Non-pigmented ciliary epithelial cell (primary cell): ENCODE results near the gene B4GALT5.
"Not testable (repeated sequence)": the region's sequence is repeated elsewhere in the genome, so short reads cannot be mapped to it uniquely, and the experiment has no call there.

Source experiments
- DNase-seq: peaks from one replicate; pipeline ENCODE4 v3.0.0-alpha.2; 2010; ENCODE audit warnings: low read depth

The B4GALT5 gene

GRCh38 chr20:49713753-49714712 lies at the start of gene B4GALT5:
Gene B4GALT5 (minus strand): TSS chr20:49713878. CDS start chr20:49713690, 188 bp downstream.
- DNase-seq: no peak

- DNase-seq: no peak
Observed at GRCh38 chr20:49762940-49763766, 49.5 kb upstream of the B4GALT5 start.

- DNase-seq: not testable (repeated sequence)
Observed at GRCh38 chr20:49761888-49762287, 48.2 kb upstream of the B4GALT5 start.

GRCh38 chr20:49759266-49759950 lies 45.7 kb upstream of the B4GALT5 start:
- DNase-seq: no peak

DNA sequence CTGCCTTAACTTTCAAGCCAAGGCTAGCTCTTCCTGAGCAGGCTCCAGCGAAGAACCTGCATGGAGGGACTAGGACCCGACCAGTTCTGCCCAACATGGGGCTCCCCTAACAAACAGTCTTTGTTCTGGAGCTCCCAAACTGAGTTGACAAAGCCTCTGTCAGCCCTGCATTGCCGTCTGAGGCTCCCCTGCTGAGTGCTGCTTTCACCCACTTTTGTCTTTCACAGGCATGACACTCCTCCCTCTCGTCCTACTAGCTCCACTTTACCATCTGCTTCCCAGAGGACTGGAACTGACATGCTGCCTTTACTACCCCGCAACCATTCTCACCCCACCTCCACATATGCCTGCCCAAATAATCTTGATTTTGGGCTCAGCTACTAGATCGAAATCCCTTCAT lies 45.1 kb upstream of the B4GALT5 start:
- DNase-seq: no peak

DNA sequence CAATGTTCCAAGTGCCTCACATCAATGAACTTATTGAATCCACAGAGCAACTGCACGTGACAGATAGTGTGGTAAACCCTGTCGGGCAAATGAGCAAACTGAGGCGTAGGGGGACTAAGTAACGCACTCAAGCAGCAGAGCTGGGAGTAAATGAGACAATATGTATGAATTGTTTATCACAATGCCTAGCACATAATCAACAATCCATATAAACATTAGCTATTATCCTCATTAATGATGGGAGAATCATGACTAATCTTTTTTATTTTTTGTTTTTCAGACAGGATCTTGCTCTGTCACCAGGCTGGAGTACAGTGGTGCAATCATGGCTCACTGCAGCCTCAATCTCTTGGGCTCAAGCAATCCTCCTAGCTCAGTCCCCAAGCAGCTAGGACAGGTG lies 43.9 kb upstream of the B4GALT5 start:
- DNase-seq: no peak

- DNase-seq: no peak
Observed at GRCh38 chr20:49756241-49756640, 42.6 kb upstream of the B4GALT5 start.

DNA sequence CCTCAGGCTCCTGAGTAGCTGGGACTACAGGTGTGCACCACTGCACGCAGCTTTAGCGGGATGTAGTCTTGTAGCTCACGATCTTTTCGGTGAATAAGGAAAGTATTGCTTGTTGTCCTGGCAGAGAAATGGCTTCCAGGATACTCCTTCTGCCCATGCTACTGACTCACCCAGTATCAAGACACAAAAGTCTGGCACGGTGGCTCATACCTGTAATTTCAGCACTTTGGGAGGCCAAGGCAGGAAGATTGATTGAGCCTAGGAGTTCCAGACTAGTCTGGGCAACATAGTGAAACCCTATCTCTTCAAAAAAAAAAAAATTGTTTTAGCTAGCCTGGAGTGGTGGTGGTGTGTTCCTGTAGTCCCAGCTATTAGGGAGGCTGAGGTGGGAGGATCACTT lies 40.9 kb upstream of the B4GALT5 start:
- DNase-seq: no peak

DNA sequence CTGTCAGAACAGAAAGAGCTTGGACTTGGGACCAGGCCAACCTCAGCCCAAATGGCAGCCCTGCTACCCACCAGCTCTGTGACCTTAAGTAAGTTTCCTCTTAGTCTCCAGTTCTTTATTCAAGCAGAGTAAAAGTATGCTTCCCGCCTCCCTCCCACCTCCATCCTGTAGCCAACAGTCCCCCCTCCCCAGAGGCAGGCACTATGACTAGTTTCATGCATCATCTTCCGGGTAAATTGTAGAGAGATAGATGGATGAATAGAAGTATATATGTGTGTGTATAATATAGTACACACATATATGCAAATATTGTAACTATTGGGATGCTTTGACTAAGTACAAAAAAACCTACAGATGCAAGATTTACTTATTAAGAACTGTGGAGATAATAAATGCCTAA lies 39.5 kb upstream of the B4GALT5 start:
- DNase-seq: no peak

DNA sequence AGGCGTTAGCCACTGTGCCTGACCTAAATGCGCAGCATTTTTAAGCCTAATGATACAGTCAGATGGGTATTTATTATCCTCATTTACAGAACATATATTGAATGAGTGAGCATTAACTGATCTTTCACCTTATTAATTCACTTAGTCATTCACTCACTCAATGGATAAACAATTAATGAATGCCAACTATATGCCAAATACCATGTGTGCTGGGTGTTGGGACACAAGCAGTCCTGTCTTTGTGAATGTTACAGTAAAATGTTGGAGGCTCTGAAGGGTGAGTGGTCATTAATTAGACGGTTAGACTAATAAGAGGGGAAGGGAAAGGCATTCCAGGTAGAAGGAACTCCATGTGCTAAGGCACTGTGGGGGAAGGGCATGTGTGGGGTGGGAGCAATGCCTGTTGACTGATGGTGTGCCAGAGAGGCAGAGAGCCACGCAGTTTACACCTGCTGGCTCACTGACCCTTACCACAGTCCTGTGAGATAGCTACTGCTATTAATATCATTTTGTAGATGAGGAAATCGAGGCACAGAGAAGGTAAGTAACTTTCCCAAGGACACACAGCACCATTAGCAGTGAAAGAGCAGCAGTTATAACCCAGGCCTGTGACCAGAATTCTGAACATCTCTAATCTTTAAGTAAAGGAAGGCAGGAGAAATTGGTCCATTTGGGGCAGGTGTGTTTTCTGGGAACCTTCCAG lies 38.7 kb upstream of the B4GALT5 start:
- no peak for DNase-seq

- no peak for DNase-seq
Observed at GRCh38 chr20:49751397-49751736, 37.7 kb upstream of the B4GALT5 start.

DNA sequence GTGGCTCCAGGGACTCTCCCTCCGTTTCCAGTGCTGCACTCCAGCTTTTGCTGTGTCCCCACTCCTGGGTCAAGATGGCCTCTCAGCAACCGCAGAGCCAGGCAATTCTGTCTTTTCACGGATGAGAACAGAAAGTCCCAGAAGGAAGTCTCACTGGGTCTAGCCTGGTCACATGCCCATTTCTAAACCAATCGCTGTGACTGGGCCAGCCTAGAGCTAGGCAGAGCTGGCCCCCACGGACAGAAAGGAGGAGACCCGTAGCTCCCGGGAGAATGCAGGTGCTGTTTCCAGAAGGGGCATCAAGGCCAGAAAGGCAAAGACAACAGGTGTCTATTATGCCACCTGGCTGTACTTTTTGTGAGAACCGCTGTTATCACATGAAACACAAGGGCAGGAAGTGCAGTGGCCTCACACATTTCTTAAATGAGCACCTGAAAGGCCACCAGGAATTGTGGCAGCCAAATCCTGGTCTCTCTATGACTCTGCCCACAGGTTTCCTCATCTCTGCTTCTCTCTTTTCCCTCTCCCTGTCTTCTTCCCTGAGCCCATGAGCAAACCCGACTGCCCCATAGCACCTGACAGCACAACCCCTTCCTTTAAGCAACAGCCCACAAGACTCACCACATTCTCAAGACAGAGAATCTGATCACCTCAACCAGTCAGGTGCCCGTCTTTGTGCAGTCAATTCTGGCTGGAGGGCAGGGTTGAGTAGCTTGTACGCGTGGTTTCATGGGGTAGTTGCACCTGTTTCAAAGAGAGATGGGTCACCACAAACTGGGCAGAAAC lies 37.1 kb upstream of the B4GALT5 start:
- no peak for DNase-seq

DNA sequence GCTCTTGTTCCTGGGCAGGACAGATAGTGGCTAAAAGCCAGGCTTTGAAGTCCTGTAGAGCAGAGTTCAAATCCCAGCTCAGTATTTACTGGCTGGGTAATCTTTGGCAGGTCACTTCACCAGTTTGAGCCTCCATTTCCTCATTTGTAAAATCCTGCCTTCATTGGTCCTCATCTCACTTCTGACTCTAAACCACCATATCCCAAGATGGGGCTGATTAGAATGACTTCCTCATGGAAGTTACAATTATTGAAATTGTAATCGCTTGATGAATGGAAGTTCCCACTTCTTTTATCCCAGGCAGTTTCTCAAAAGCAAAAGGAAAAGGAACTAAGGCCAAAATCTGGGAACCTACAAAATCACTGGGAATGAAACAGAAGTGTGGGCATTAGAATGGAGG lies 35.9 kb upstream of the B4GALT5 start:
- no peak for DNase-seq

DNA sequence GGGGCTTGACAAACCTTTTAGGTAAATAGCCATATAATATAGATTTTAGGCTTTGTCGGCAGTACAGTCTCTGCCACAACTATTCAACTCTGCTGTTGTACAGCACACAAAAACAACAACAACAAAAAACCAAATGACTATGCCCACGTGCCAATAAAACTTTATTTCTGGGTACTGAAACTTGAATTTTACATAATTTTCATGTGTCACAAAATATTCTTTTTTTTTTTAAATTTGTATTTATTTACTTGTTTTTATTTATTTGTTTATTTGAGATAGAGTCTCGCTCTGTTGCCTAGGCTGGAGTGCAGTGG lies 34.8 kb upstream of the B4GALT5 start:
- DNase-seq: no peak

- no peak for DNase-seq
Observed at GRCh38 chr20:49747707-49748524, 34.2 kb upstream of the B4GALT5 start.

DNA sequence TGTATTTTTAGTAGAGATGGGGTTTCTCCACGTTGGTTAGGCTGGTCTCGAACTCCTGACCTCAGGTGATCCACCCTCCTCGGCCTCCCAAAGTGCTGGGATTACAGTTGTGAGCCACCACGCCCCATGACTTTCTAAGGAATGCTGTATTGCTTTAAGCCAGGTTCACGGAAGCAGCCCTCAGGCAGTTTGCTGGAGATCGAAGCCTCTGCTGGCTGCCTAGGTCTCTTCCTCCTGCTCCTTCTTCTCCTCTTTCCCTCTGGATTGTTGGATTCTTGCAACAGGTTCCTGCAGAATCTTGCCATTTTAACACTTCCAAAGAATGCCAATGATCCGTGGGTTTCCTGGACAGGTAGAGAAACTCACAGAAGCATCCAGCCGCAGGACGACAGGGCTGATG lies 29.3 kb upstream of the B4GALT5 start:
- no peak for DNase-seq

GRCh38 chr20:49741977-49742376 lies 28.3 kb upstream of the B4GALT5 start:
- no peak for DNase-seq

DNA sequence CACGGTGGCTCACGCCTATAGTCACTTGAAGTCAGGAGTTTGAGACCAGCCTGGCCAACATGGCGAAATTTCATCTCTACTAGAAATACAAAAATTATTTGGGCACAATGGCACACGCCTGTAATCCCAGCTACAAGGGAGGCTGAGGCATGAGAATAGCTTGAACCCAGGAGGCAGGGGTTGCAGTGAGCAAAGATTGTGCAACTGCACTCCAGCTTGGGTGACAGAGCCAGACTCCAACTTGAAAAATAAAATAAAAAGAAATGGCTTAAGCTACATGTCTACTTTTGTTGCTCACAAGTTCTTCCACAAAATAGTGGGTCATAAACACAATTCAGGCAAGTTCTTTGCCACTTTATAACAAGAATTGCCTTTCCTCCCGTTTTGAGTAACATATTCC lies 27.1 kb upstream of the B4GALT5 start:
- DNase-seq: no peak

- DNase-seq: no peak
Observed at GRCh38 chr20:49739042-49739441, 25.4 kb upstream of the B4GALT5 start.

DNA sequence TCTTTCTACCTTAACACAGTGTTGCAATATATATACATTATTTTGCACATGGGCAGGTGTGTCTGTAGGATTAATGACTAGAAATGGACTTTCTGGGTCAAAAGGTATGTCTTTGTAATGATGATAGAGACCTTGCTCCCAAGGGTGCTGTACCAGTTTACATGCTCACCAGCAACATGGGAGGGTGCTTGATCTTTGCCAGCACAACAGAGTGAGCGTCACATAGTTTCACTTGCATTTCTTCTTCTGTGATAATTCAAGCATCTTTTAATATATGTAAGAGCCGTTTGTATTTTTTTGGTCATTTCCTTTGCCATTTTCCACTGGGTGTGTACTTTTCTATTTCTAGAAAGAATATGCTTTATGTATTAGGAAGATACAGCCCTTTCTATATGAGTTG lies 23.6 kb upstream of the B4GALT5 start:
- no peak for DNase-seq
